Smooth muscle cell (in vitro differentiated cells): ENCODE results near the gene KLHL25. TPM values are rescaled to one million over a fixed set of nuclear protein-coding genes. Genes with fewer than 3 reads are reported as not detected.
A peak's percentile ranks its signal among the peaks of the same experiment; 100 is the strongest.

ENCODE experiments used
- DNase-seq: peaks from one replicate; lab custom pipeline; 2025; ENCODE audit not compliant: unreplicated experiment; lab: John Stamatoyannopoulos, UW
- H2AFZ ChIP-seq: fragments of 200-600 bp; sonication (generic); 2 replicates; pipeline ENCODE4 v1.6.0; 2016; ENCODE audit warnings: antibody characterized with exemption, low read depth, mild to moderate bottlenecking
- H3F3A ChIP-seq: fragments of 200-600 bp; sonication (generic); 2 replicates; pipeline ENCODE4 v1.6.0; 2017; ENCODE audit warnings: antibody characterized with exemption, low read depth
- H3K27ac ChIP-seq: fragments of 200-600 bp; sonication (generic); 2 replicates; pipeline ENCODE4 v1.5.1; 2016; ENCODE audit warnings: low read depth, mild to moderate bottlenecking
- H3K27me3 ChIP-seq: fragments of 200-600 bp; sonication (generic); 2 replicates; pipeline ENCODE4 v1.6.1; 2016; ENCODE audit warnings: low read depth, mild to moderate bottlenecking
- H3K36me3 ChIP-seq: fragments of 200-600 bp; sonication (generic); 2 replicates; pipeline ENCODE4 v1.5.1; 2016; ENCODE audit warnings: low read depth
- H3K4me1 ChIP-seq: fragments of 200-600 bp; sonication (generic); 2 replicates; pipeline ENCODE4 v1.5.1; 2016; ENCODE audit warnings: low read depth
- H3K4me2 ChIP-seq: fragments of 200-600 bp; sonication (generic); 2 replicates; pipeline ENCODE4 v1.6.0; 2016; ENCODE audit warnings: mild to moderate bottlenecking
- H3K4me3 ChIP-seq: fragments of 200-600 bp; sonication (generic); 2 replicates; pipeline ENCODE4 v1.5.1; 2016; ENCODE audit warnings: mild to moderate bottlenecking
- H3K79me2 ChIP-seq: fragments of 200-600 bp; sonication (generic); 2 replicates; pipeline ENCODE4 v1.6.0; 2016; ENCODE audit warnings: low read depth, mild to moderate bottlenecking
- H3K9ac ChIP-seq: fragments of 200-600 bp; sonication (generic); 2 replicates; pipeline ENCODE4 v1.6.0; 2016; ENCODE audit warnings: low read depth
- H3K9me3 ChIP-seq: fragments of 200-600 bp; sonication (generic); replicated peaks from 2 replicates; pipeline ENCODE4 v1.5.1; 2016; ENCODE audit warnings: low read depth
- H4K20me1 ChIP-seq: fragments of 200-600 bp; sonication (generic); 2 replicates; pipeline ENCODE4 v1.6.0; 2016; ENCODE audit warnings: low read depth
- CTCF ChIP-seq: fragments of 200-600 bp; sonication (generic); IDR thresholded peaks from 2 replicates; pipeline ENCODE4 v1.5.1; 2017; ENCODE audit warnings: borderline replicate concordance, mild to moderate bottlenecking, antibody characterized with exemption; ENCODE audit not compliant: insufficient read depth, poor library complexity, severe bottlenecking
- WGBS: methylation state at CpG from one replicate; pipeline ENCODE4 v1.1.7; 2016; ENCODE audit warnings: low lambda C conversion rate; 5-methylcytosine and 5-hydroxymethylcytosine counted together
- polyA plus RNA-seq: library from polyadenylated mRNA; unstranded; fragments of >200 nt; fragmentation: Nextera tagmentation; extraction: Ambion mirVana; gene quantifications from 2 replicates; pipeline ENCODE4 v1.2.1, GENCODE V29; 2016
- total RNA-seq: library from RNA; depleted of rRNA; stranded (reverse); fragments of >200 nt; gene quantifications from 2 replicates; pipeline ENCODE4 v1.2.3, GENCODE V29; 2014

KLHL25 gene
- total and polyA plus RNA-seq, 2 experiments from 2014 or later, result 5.0 to 6.7 TPM

DNA sequence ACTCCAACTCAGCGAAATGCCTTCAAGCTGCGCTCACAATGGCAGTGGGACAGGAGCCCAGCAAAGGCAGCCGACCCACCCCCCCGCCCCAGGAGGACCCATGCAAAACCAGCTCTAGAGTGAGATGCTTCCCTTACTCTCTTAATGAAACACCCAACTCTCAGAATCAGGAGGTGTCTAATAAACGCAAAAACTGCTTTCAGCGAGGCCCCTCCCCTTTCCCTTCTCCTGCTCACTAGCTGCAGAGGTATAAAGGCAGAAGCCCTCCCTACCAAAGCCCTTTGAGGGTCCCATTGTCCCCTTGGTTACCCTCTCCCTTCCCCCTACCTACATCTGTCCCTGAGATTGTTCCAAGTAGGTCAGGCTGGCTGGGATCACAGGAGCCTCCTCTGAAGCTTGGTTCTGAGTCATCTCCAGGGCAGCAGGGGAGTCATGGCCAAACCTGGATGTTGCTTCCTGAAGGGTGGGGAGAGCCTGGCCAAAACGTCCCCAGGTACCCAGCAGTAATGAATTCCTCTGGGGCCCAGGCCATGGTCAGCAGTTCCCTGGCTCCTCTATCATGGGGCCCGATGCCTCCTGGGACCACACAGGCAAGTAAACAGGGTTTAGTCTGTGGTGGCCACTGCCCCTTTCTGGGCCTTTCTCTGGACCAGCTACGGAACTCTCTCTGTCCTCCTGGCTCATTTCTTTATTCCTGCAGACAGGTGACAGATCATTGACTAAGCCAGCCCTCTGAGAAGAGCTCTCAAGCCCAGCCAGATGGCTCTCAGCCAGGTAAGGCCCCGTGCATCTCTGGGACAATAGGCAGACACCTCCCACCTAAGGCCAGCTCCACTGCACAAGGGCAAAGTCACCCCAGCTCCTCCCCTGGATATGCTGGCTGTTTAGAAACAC is 8.6 kb downstream of the KLHL25 start:
- Histone ChIP-seq H3K27ac (peak overlapping the region; percentile 58), H3K79me2 (peaks cover 56% of the 10 kb centered on the region), H3K9ac (no peak overlapping the region), H3K36me3 (no peaks in the 10 kb centered on the region), H3K4me1 (peaks cover 12% of the 10 kb centered on the region), H3K9me3 (no peaks in the 10 kb centered on the region), H4K20me1 (peaks cover 87% of the 10 kb centered on the region), H3K4me2 (peak overlapping the region; percentile 66), H2AFZ (no peak overlapping the region), H3K27me3 (no peaks in the 10 kb centered on the region), H3K4me3 (no peak overlapping the region), H3F3A (peaks cover 5% of the 10 kb centered on the region)
- TF ChIP-seq CTCF, result no peak
- DNase-seq, result no peak
- 62% methylated on average over 10 of the region's 10 CpGs for WGBS

- Histone ChIP-seq H3K79me2 (peaks cover 58% of the 10 kb centered on the region), H3K9ac (no peak overlapping the region), H3K36me3 (no peaks in the 10 kb centered on the region), H4K20me1 (peaks cover 90% of the 10 kb centered on the region), H3K9me3 (no peaks in the 10 kb centered on the region), H3K4me1 (peaks cover 12% of the 10 kb centered on the region), H3K27me3 (no peaks in the 10 kb centered on the region), H3K4me2 (no peak overlapping the region), H3K27ac (no peak overlapping the region), H2AFZ (no peak overlapping the region), H3K4me3 (no peak overlapping the region), H3F3A (peaks cover 5% of the 10 kb centered on the region)
- 94% methylated on average over 6 of the region's 6 CpGs for WGBS
- no peak for TF ChIP-seq CTCF
- no peak for DNase-seq
These were observed 12.7 kb downstream of the KLHL25 start for GRCh38 chr15:85782064-85782463.

- H3K27ac ChIP-seq, result no peak overlapping the region
- no peaks in the 10 kb centered on the region for H3K9me3 ChIP-seq
- TF ChIP-seq CTCF, result no peak
- H3K79me2 ChIP-seq, result peaks cover 67% of the 10 kb centered on the region
- H3K4me1 ChIP-seq, result peaks cover 3% of the 10 kb centered on the region
- H3K27me3 ChIP-seq, result no peaks in the 10 kb centered on the region
- no peaks in the 10 kb centered on the region for H3K36me3 ChIP-seq
- H4K20me1 ChIP-seq, result peaks cover 89% of the 10 kb centered on the region
- 96% methylated on average over 7 of the region's 7 CpGs for WGBS
- no peak overlapping the region for H3K4me2 ChIP-seq
- H2AFZ ChIP-seq, result no peak overlapping the region
- no peaks in the 10 kb centered on the region for H3F3A ChIP-seq
- DNase-seq, result no peak
- no peak overlapping the region for H3K4me3 ChIP-seq
- H3K9ac ChIP-seq, result no peak overlapping the region
These were observed 13.6 kb downstream of the KLHL25 start for GRCh38 chr15:85781099-85781498.
